NCI-H1694 treated with DMSO at 0.1 percent for 48 hours (cell line): ENCODE data around the gene F2RL3.

ENCODE experiments used
- DNase-seq: peaks from one replicate; lab custom pipeline; 2025; lab: John Stamatoyannopoulos, UW

The F2RL3 gene

GRCh38 chr19:16895467-16896145 is 6.8 kb downstream of the F2RL3 start:
- no peak for DNase-seq

- no peak for DNase-seq
These were observed 7.6 kb downstream of the F2RL3 start for GRCh38 chr19:16896146-16897028.

- no peak for DNase-seq
These were observed 8.4 kb downstream of the F2RL3 start for GRCh38 chr19:16897029-16897855.

DNA sequence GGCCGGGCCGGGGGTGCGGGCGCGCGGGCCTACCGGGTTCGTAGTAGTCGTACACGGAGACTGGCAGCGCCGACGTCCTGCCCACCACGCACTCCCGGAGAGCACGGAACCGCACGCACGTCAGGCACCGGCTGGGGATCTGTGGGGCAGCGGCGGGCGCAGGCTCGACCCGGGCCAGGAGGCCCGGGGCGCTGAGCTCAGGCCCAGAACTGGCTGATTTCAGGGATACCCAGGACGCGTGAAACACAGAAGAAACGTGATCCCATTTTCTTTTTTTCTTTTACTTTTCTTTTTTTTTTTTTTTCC is 9.0 kb downstream of the F2RL3 start:
- no peak for DNase-seq

GRCh38 chr19:16898361-16899015 is 9.7 kb downstream of the F2RL3 start:
- DNase-seq = no peak

- no peak for DNase-seq
These were observed 10.8 kb downstream of the F2RL3 start for GRCh38 chr19:16899566-16900075.

DNA sequence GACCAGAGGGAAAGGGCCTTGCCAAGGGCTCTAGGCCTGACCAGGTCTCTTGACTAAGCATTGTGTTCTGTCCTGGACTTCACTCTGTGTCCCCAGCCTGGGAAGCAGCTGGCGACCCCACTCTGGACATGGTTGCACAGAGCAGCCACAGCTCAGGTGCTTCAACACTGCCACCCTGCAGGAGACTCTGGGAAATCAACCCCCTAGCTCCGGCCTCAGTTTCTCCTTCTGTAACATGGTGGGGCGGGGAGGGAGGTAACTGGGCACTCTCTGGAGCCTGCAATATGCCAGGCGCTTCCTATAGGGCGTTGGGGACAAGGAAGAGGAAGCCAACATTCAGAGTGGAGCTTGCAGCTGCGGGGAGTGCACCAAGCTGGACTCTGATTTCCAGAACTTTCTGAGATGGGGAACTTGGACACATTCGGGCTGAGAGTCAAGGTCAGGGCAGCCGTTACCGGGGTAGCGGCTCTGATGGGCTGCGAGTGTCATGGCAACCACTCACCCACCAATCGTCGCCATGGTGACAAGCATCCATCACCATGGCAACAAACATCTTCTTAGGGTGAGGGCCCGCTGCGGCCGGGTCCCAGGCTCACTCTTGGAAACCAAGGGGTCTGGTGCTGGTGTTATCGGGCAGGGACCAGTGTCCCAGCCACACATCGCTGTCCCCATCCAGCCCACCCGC is 12.8 kb downstream of the F2RL3 start:
- DNase-seq = no peak

DNA sequence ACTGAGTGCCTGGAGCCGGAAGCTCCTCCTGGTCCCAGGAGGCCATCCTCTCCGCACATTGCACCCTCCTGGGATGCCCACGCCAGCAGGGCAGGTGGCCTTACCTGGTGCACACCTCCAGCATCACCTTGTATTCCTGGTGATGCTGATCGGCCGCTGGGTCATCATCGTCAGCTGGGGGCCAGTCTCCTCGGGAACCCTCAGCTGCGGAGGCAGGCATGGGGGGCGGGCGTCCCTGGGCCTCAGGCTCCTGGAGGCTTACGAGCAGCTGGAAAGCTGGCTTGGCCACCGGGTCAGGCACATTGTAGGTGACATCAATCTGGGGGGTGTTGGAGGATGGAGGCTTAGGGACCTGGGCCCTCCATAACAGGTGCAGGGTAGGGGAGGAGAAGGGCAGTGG is 13.7 kb downstream of the F2RL3 start:
- DNase-seq = no peak

DNA sequence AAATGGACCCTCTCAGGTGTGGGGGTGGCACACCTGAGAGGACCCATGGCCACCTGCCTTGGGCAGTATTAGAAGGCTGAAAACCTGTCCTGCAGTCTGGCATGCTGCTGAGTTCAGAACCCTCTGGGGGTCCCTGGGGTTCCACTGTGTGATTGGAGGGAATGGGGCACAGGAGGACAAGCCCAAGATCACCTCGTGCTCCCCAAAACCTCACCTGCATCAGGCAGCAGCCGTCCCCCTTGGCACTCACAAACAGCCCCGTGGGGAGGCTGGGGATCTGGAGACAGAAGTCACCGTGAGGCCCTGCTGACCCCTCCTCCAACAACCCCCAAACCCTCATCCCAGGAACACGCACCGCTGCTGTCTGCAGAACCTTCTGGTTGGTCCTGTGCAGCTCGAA is 14.5 kb downstream of the F2RL3 start:
- no peak for DNase-seq

GRCh38 chr19:16904599-16904998 is 15.8 kb downstream of the F2RL3 start:
- no peak for DNase-seq

DNA sequence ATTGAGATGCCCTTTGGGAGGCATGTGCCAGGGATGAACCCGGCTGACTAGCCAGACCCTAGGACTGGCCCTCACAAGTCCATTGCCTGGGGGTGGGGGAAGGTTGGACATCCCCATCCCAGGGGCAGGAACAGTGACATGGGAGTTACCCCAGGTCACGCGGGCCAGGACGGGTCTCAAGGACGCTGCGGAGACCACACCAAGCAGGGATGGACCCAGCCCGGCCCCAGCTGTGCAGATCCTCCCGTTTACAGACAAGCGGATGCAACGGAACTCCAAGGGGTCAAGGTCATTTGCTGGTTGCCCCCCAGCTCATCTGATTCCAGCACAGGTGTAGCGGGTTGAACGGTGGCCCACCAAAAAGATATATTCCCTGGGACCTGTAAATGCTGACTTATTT is 20.0 kb downstream of the F2RL3 start:
- DNase-seq = no peak

DNA sequence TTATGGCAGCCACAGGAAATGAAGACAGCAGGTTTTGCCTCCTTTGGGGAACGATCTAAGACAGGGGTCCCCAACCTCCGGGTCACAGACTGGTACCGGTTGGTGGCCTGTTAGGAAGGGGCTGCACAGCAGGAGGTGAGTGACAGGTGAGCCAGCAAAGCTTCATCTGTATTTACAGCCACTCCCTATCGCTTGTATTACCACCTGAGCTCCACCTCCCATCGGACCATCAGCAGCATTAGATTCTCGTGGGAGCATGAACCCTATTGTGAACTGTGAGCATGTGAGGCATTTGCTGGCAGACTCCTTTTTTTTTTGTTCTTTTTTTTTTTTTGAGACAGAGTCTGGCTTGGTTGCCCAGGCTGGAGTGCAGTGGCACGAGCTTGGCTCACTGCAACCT is 22.2 kb downstream of the F2RL3 start:
- no peak for DNase-seq

DNA sequence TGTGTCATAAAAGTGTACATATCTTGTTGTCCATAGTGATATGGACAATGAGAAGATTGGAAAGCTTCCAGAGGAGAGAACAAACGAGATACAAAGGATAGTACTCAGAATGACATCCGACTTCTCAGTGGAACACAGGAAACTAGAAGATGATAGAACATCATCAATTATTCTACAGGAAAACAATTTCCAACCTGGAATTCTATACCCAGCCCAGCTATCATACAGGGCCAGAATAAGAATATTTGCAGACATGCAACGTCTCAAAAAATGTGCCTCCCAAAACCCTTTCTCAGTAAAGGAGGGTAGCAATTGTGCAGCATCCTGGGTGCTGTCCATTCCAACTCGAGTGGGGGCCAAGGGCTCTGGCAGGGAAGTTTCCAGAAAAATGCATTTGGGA is 24.0 kb downstream of the F2RL3 start:
- DNase-seq = no peak

DNA sequence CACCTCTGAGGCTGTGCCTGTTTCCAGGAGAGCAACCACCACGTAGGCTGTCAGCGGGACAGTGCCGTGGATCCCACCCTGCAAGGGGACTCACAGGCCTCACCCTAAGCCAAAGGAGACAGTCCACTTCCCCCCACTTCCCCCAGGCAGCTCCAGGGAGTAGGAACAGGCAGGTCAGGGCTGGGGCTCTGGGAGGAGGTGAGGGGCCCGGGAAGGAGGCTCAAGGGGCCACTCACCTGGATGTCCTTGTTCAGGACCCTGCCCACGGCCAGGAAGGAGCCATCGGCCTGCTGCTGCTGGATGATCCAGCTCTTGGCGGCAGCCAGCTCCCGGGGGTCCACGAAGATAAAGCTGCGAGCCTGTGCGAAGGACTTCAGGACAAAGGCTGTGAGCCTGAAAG is 25.6 kb downstream of the F2RL3 start:
- DNase-seq = no peak

- no peak for DNase-seq
These were observed 26.3 kb downstream of the F2RL3 start for GRCh38 chr19:16915135-16915534.

- no peak for DNase-seq
These were observed 26.9 kb downstream of the F2RL3 start for GRCh38 chr19:16915734-16916133.

GRCh38 chr19:16917401-16917800 is 28.6 kb downstream of the F2RL3 start:
- DNase-seq = no peak

- no peak for DNase-seq
These were observed 30.7 kb downstream of the F2RL3 start for GRCh38 chr19:16919496-16919895.

GRCh38 chr19:16920816-16921529 is 32.2 kb downstream of the F2RL3 start:
- no peak for DNase-seq

- DNase-seq = no peak
These were observed 33.2 kb downstream of the F2RL3 start for GRCh38 chr19:16921766-16922591.
